GM19397 (cell line): Measurements from ENCODE around the gene IRS1.
A peak's percentile ranks its signal among the peaks of the same experiment; 100 is the strongest.

Source experiments
- ATAC-seq: cut with Tn5 transposase; IDR thresholded peaks from one replicate; pipeline ENCODE4 v1.9.1; 2021; ENCODE audit warnings: mild to moderate bottlenecking, moderate library complexity; ENCODE audit not compliant: unreplicated experiment

IRS1 gene

DNA sequence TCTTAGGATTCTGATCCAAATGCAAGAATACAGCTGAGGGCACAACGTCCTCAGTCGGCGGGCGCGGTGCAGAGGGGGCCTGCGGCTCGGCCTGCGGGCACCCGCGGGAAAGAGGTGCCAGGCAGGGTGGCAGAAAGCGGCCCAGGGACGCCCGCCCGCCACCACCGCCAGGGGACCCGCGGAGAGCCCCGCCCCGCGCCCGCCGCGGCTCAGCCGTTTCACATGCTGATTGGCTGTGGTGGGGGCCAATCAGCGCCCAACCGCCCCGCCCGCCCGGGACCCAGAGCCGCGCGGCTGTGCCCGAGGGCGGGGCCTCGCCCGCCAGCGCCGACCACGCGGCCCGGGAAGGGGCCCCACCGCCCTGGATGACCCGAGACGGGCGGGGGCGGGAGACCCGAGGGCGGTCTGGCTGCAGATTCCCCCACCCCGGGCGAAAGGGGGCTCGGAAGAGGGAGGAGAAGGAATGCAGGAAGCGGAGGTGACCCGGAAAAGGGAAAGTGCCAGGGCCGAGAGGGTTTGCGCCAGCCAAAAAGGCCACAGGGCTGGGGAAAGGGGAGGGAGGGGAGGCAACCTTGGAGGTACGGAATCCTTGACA lies 8.0 kb downstream of the IRS1 start:
- ATAC-seq, result peak; percentile 100

DNA sequence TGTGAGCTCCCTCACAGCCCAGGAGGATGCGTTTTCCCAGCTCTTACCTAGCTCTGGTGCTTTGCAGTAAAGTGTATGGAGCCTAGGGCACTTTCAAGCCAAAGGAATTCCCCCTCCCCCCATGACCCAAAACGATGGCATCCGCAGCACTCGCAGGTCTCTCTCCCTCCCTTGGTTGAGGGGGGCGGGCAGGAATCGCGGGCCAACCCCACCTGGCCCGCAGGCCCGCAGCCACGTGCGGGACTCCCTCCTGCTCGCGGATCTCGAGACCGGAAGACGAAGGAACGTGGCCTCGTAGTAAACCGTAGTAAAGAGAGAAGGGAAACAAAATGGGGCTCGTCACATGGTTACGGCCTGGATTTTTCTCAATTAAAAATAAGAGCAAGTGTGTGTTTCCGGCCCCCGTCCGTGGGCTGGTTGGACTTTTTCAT lies 8.5 kb downstream of the IRS1 start:
- ATAC-seq, result peak; percentile 64

DNA sequence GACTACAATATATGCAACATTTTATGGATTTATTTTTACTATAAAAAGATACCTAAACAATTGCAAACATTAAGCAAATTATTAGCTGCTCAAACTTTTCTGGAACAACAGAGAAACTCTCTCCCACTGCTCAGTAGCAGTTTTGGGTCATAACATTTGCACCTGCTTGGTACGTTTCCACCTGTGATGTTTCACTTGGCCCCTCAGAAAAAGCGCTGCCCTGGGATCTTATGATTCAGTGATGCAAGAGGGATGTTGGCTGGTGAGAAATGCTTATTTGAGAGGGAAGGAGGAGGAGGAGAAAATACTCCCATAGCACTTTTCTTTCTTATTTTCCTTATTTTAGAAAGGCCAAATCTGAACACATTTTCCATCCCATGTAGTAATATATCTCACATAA lies 9.2 kb downstream of the IRS1 start:
- no peak for ATAC-seq

DNA sequence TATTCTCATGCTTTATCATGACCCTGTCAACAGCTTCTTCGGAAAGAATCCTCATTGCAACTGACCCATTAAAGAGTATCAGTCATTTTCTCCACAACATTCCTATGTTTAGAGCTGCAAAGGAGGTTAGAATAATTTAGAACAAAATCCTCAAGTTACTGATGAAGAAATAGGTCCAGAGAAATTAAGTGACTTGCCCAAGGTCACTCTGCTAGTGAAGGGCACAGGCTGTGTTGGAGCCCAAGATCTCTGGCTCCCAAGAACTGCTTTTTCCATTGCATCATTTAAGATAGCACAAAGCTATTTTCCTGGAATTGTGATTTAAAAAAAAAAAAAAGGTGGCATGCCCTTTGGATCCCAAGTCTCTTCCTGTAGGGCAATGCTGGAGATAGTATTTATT lies 9.6 kb downstream of the IRS1 start:
- no peak for ATAC-seq

DNA sequence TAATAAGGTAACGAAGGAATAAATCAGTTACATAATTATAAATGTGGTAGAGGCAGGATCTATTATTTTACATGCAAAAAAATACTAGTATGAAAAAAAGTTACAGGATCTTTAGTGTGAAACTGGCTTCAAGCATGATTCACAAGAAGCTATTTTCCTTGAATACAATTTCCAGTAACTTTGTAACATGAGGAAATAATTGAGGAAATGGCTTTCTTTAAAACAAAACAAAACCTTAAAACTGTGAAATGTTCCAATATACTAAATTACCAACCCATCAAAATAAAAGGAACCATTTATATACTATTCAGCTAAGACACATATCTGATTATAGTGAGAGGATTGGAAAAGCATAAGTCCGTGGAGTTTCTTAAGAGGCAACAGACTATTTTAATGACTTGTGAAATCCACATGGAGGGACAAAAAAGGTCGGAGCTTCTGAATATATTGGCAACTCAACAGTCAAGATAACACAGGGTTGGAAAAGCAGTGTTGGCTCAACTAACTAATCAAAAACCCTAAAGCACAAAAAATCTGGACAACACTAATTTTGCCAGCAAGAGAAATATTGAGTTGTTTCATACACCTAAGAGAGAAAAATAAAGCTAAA lies 10.6 kb downstream of the IRS1 start:
- no peak for ATAC-seq

DNA sequence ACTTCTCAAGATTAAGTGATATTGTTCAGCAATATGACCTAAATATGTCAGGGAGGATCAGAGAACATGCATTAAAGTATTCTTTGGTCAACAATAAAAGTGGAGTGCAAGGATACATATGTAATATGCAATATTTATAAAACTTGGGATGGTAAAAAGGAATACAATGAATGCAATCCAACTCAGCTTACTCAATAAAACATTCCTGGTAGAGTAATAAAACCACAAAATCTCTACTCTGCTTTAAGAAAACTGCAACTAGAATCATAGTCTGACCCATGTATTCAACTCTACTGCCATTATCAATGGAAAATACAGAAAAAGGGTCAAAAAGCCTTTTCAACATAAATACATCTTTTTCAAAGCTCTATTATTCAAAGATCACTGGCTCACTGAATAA lies 11.6 kb downstream of the IRS1 start:
- no peak for ATAC-seq

DNA sequence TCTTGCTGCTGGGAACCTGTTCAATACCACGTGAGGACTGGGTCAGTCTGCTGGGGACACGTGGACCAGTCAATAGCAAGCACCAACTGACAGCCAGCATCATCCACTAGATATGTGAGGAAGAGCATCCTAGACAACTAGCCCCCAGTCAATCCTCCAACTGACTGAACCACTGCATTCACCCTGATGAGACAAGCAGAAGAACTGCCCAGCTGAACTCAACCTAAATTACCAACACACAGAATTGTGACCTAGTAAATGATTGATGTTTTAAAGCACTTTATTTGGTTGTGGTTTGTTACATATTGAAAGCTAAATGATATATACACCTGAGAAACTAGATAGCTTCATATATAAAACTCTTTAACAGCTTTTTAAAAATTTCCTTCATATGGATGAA lies 15.7 kb downstream of the IRS1 start:
- no peak for ATAC-seq

DNA sequence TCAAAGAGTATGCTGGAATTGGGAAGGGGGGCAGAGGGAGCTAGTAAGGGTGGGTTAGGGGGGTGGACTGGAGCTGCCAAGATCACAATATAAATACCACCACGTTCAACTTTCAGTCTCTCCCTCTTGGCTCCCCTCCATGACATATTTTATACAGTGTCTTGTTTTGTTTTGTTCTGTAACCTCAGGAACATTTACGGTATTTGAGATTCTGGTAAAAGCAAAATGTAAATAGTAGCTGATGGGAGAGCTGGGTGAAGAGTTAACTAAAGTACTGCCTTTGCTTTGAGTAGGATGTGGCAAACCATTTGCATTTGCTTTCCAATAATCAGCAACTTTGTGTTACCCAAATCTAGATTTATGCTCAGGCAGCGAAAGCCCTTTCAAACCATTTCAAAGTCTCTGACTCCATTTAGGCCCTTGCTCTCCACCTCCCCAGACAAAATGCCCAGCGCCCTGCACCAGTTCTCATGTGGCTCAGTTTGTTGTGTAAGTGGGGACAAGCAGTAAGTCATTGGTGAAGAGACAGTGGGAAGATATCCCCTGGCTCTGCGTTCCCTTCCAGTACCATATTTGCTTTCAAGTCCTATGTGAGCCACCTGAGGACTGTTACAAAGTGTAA lies 17.4 kb downstream of the IRS1 start:
- no peak for ATAC-seq

DNA sequence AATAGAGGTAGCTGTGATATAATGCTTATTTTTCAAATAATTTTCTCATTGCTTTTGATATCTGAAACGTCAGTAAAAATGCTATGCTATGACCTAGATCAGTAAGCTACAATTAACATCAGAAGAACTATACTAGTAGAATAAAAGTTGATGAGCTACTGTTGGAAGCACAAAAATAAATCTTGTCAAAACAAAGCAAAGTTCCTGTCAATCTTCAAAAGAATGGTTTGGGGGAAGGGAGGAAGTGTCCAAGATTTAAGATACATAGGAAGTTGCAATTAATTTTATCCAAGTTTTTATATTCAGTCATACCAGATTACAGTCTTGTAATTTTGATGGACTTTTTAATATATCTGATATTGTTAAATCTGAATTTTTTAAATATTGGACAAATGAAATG lies 19.2 kb downstream of the IRS1 start:
- ATAC-seq, result no peak

DNA sequence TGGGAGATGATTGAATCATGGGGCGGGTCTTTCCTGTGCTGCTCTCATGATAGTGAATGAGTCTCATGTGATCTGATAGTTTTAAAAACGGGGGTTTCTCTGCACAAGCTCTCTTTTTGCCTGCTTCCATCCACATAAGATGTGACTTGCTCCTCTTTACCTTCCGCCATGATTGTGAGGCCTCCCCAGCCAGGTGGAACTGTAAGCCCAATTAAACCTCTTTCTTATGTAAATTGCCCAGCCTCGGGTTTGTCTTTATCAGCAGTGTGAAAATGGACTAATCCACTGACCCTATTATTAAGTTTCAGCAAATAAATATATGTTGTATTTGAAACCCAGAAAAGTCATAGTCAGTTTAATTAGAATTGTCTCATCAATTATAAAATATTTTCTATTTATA lies 22.0 kb downstream of the IRS1 start:
- no peak for ATAC-seq

DNA sequence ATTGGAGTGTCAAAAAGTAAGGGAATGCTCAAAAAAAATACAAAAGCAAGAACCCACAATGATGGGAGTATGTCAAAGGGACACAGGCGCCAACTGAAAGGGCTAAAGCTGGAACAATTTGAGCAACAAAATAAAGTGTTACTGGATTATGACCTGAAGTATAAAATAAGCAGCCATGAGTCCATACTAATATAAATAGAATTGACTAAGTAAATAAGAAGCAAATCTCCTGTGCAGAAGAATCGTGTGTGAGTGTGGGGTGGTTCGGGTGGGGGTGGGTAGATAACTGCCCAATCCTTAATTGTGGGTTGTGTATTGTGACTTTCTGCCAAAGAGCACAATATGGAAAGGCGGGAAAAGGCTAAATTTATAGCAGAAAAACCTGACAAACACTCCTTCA lies 23.5 kb downstream of the IRS1 start:
- no peak for ATAC-seq

DNA sequence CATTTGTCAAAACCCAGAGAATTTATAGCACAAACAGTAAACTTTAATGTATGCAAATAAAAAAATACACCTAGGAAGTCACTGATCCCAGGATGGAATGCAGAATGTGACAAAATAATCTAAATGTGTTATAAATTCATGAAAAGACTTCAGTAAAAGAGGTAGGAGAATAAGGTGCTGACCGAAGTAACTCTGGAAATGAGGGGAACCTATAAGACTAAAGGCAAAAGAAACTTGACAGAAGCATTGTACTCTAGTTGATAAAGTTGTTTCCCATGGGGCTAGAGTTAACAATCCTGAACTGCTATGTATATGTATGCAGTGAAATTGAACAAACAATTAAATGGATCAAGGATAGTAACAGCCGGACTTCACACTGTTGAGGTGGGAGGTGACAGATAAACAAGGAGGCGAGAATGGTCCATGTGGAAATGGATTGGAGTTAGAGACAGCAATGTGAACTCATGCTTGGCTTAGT lies 24.5 kb downstream of the IRS1 start:
- no peak for ATAC-seq

DNA sequence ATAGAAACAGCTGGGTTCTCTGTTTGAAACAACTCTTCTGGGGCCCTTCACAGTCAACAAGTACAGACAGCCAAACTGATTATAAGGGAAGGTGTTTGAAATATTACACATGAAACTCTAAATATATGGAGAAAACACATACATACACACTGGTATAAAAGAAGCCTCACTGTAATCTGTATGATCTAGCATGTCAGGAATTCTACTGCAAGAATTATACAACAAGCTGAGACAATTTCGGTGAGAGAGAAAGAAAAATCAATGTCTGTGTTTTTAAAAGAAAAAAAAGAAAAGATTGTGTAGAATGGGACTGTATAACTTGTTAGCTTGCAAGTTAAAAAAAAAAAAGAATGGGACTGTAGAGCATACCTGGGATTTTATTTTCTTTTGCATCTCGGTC lies 26.3 kb downstream of the IRS1 start:
- peak; percentile 34 for ATAC-seq

DNA sequence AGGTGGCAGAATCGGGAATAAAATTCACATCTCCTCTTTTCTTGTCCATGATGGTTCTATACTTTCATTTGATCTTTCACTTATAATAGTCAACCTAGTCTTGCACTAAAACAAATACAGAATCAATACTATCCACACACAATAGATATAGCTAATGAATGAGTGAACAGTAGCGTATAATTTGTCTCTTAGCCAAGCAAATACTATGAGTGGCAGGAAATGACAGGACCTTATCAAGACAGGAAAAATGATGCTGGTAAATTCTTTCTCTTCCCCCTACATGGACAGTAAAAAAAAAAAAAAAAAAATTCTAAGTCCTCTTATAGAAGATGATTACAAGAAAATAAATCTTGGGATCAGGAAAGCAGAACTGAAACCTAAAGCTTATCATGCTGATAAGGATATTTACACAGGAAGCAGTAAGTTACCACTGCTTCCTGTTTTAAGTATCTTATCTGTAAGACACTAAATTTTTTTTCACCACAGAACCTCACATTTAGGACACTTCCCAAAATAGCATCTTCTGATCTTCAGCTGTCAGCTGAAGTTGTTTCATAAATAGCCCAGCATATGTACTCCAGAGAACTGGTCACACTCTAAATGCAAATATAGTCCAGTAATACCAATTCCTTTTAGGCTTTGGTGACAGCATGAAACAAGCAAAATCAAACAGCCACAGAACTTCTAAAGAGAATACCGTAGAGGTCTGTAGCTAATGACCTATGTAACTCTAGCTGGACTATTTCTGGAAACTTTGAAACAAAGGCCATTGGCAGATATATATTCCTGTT lies 27.0 kb downstream of the IRS1 start:
- ATAC-seq, result peak; percentile 97

DNA sequence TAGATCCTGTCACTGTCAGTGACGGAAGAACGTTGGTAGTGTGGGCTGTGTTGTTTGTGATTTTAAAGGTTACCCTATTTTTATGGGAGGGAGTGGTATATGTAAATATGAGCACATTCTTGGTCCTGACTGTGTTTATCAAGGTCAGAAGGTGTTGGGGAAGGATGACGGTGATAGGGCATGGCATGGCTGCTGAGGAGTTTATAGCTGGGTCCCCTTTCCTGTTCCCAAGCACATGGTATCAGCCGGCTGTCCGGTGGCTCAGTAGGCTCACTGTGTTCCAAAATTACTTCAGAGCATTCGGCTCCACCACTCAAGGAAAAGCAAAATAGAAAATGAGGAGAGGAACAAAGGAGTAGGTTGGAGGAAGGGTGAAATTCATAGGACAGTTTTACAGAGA lies 28.6 kb downstream of the IRS1 start:
- ATAC-seq, result no peak

DNA sequence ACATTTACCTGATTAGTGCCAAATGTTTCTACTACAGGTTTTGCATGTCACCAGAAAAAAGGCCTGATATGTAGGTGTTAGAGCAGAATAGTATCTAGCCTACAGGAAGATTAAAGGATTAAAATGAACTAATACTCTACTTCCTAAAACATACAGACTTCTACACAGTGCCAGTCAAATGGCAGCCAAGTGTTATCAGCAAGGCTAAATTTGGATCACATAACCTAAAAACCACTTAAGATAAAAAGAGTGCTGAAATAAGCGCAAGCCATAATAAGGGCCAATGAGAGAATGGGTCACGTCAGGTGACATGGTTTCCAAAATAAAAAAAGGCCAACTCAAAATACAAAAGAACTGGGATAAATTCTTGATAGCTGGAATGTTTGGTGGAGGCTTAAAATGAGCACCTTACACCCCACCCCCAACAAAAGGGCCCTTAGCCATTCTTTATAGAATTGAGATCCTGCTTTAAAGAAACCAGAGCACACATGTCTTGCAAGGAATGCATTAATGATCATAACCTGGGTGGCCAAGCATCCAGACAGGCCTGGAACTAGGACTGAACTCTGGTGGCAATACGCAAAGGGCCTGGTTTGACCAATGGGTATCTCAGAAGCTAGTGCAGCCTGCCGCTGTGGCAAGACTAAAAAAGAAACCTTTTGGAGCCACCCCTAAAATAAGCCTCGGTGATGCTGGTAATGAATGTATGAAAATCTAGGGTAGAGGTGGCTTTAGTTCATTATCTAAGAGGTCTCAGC lies 32.4 kb downstream of the IRS1 start:
- no peak for ATAC-seq

DNA sequence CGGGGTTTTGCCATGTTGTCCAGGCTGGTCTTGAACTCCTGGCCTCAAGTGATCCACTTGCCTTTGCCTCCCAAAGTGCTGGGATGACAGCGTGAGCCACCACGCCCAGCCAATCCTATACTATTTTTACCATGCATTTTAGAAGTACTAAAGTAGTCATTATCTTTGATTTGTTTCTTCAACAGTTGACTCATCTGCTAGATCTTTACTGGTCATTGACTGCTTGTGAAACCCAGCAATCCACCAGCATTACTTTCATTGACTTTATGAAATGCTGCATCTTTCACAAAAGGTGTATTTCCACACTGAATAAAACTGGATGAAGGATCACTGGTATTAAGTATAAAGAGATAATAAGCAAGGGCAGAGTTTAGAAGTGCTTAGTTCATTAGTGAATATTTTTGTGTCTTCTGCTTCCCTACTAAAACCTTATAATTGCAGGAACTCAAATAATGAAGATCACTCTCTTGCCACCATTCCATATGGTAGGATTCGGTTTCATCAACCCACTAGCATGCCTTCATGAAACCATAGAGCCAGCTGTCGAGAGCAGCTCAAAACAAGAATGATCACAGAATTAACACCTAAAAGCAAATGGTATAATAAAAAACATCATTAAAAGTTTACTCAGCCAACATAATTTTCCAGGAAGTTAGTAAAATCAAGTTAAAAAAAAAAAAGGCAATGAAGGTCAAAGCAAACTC lies 33.1 kb downstream of the IRS1 start:
- ATAC-seq, result no peak

DNA sequence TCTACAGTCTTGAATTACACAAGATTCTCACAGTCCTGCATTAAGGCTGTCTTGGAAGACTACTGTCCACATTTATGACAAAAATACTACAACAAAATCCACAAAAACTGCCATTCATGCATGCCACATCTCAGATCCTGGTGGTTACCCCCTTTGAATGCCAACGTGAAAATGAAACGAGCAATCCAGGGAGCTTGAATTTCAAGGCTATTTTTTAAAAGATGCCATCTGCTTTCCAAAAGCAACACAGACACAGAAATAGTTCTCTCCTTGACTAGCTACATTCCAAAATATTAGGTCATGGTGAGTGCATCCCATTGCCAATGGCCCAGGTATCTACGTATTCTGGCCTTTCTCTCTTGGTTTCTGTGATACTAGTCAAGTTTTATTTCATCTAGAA lies 36.3 kb downstream of the IRS1 start:
- no peak for ATAC-seq

DNA sequence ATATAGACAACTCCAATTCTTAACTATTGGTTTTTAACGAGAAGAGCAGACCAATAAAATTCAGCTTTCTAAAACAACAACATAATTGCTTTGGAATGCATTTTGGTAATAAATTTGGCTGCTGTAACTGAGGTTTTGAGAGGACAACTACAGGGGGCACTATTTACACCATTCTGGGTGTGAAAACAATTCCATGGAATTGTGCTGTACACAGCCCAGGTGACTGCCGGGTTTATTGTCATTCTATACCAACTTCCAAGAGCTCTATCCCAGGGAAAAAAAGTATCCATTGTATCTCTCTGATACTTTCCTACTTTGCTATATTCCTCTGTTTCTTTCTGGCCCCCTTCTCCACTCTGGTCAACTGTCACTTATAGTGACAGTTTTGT lies 38.4 kb downstream of the IRS1 start:
- no peak for ATAC-seq

DNA sequence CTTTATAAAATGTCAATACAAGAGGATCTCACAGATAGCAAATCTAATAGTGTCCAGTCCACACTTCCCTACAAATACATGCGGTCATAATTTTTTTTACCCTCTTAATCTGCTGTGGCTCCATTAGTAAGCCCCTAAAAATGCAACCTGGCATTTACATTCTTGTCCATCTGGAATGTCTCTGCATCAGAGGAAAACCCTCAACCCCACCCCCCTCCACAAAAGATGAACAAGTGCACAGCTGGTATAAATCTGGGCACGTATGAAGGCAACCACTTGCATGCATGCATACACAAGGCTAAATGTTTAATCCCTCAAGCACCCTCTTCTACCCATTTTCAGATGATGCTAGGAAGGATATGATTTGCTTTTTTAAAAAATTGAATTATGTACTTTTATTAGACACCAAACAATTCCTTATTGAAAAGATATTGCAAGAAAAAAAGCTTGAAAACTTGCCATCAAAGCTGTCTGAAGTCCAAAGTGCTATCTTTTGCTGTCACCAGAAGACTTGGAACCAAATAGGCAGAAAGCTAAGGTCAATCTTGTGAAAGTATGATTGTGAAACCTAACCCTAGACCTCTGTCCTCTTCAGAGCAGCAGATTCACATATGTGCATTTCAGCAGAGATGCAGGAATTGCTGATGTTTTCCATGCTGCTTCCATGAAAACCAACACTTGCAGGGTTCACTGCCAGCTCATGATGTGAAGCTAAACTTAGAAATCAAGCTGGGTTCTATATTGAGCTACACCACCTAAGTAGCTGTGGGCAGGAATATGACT lies 39.0 kb downstream of the IRS1 start:
- ATAC-seq, result no peak
